HCT116 (cell line): ENCODE measurements around the gene GALNT15. TPM values are rescaled to one million over a fixed set of nuclear protein-coding genes. Genes with fewer than 3 reads are reported as not detected.

Experiments
- ATAC-seq: fragments of 200-7000 bp; cut with Tn5 transposase; 2 replicates; pipeline ENCODE4 v1.9.1; 2020; ENCODE audit warnings: mild to moderate bottlenecking, moderate library complexity
- BruUV-seq: library from RNA; stranded (reverse); fragments of 400-500 nt; replicated peaks from 2 replicates; lab custom pipeline; 2021; lab: Mats Ljungman, UMichigan
- CTCF ChIA-PET: fragments of 300-600 bp; sonication (Branson Sonifier 250); formaldehyde crosslinking; loops from one replicate; lab custom pipeline; 2021; ENCODE audit warnings: antibody characterized with exemption; lab: Charles Lee
- POLR2A ChIA-PET: fragments of 300-600, 350-600 bp; sonication (Branson Sonifier 250); formaldehyde crosslinking; loops from one replicate; lab custom pipeline; 2021; ENCODE audit warnings: antibody characterized with exemption; lab: Charles Lee
- RAD21 ChIA-PET, 2 experiments: fragments of 300-600 bp; sonication (Branson Sonifier 250); formaldehyde crosslinking; loops; one replicate each; lab custom pipeline; 2023; ENCODE audit warnings: low total read pairs in 2 of 2; ENCODE audit not compliant: uncharacterized antibody in 2 of 2, unreplicated experiment in 2 of 2, low non-redundant PET in 1 of 2; lab: Charles Lee
- DNase-seq: peaks from one replicate; pipeline ENCODE4 v3.0.0-alpha.2; 2010; ENCODE audit warnings: low read depth, low spot score
- H2AFZ ChIP-seq: fragments of 200-600 bp; shearing (Covaris generic), sonication (generic); 2 replicates; pipeline ENCODE4 v1.6.1; 2017; ENCODE audit warnings: low read depth, mixed run types, mixed read lengths, antibody characterized with exemption, low read length; ENCODE audit not compliant: poor library complexity, severe bottlenecking
- H3K27ac ChIP-seq: 2 replicates; pipeline ENCODE4 v1.5.1; 2012; ENCODE audit warnings: low read depth, low read length
- H3K27me3 ChIP-seq: fragments of 200-600 bp; sonication (generic); 2 replicates; pipeline ENCODE4 v1.6.1; 2016; ENCODE audit warnings: mixed run types, low read length, mixed read lengths; ENCODE audit not compliant: insufficient read depth
- H3K36me3 ChIP-seq, 2 experiments: fragments of 200-500 bp in 1 of 2; fragments of 200-600 bp in 1 of 2; sonication (Bioruptor generic) in 1 of 2; sonication (generic) in 1 of 2; 2 replicates each; pipeline versions ENCODE4 v1.5.1 to v1.6.1; 2014 to 2016; ENCODE audit warnings: low read length in 2 of 2, inconsistent platforms in 1 of 2, mixed read lengths in 1 of 2, mixed run types in 1 of 2; ENCODE audit not compliant: insufficient read depth in 2 of 2, control insufficient read depth in 1 of 2
- H3K4me1 ChIP-seq, 2 experiments: fragments of 200-600 bp in 1 of 2; sonication (generic) in 1 of 2; 2 replicates each; pipeline versions ENCODE4 v1.5.1 to v1.6.1; 2012 to 2017; ENCODE audit warnings: low read length in 2 of 2, inconsistent platforms in 1 of 2, mild to moderate bottlenecking in 1 of 2, mixed read lengths in 1 of 2, mixed run types in 1 of 2, moderate library complexity in 1 of 2; ENCODE audit not compliant: insufficient read depth in 2 of 2, control insufficient read depth in 1 of 2
- H3K4me2 ChIP-seq: fragments of 200-600 bp; sonication (generic); 2 replicates; pipeline ENCODE4 v1.6.1; 2017; ENCODE audit warnings: mixed run types, low read length, mixed read lengths
- H3K4me3 ChIP-seq, 2 experiments: fragments of 200-600 bp in 1 of 2; sonication (generic) in 1 of 2; replicated peaks in 1 of 2; 2 replicates each; pipeline ENCODE4 v1.5.1; 2011 to 2016; ENCODE audit warnings: low read length in 2 of 2, control low read depth in 1 of 2, low read depth in 1 of 2, mild to moderate bottlenecking in 1 of 2, mixed read lengths in 1 of 2, mixed run types in 1 of 2
- H3K79me2 ChIP-seq: fragments of 200-600 bp; sonication (generic); 2 replicates; pipeline ENCODE4 v1.6.1; 2017; ENCODE audit warnings: mild to moderate bottlenecking, mixed run types, low read length, moderate library complexity, mixed read lengths; ENCODE audit not compliant: insufficient read depth
- H3K9ac ChIP-seq: fragments of 200-600 bp; sonication (generic); 2 replicates; pipeline ENCODE4 v1.6.1; 2016; ENCODE audit warnings: low read length, mixed read lengths
- H3K9me2 ChIP-seq: fragments of 200-600 bp; sonication (generic), shearing (Covaris generic); 2 replicates; pipeline ENCODE4 v1.6.1; 2017; ENCODE audit warnings: mixed run types, mild to moderate bottlenecking, moderate library complexity; ENCODE audit not compliant: insufficient read depth
- H3K9me3 ChIP-seq, 2 experiments: fragments of 200-500 bp in 1 of 2; fragments of 200-600 bp in 1 of 2; sonication (Bioruptor generic) in 1 of 2; sonication (generic) in 1 of 2; 2 replicates each; pipeline ENCODE4 v1.6.1; 2014 to 2017; ENCODE audit warnings: low read length in 2 of 2, mixed read lengths in 2 of 2, inconsistent platforms in 1 of 2, low read depth in 1 of 2, mild to moderate bottlenecking in 1 of 2, mixed run types in 1 of 2, moderate library complexity in 1 of 2; ENCODE audit not compliant: control insufficient read depth in 1 of 2, insufficient read depth in 1 of 2
- H4K20me1 ChIP-seq: fragments of 200-600 bp; sonication (generic), shearing (Covaris generic); 2 replicates; pipeline ENCODE4 v1.6.1; 2017; ENCODE audit warnings: mixed run types, mild to moderate bottlenecking, moderate library complexity; ENCODE audit not compliant: insufficient read depth
- EGR1 ChIP-seq: IDR thresholded peaks from 2 replicates; pipeline ENCODE4 v1.6.1; 2012; ENCODE audit warnings: low read depth
- EZH2phosphoT487 ChIP-seq: fragments of 200-600 bp; IDR thresholded peaks from 2 replicates; pipeline ENCODE4 v1.6.1; 2018; ENCODE audit warnings: antibody characterized with exemption, borderline replicate concordance
- FOSL1 ChIP-seq: IDR thresholded peaks from 2 replicates; pipeline ENCODE4 v1.6.1; 2012; ENCODE audit warnings: low read depth
- JUND ChIP-seq: IDR thresholded peaks from 2 replicates; pipeline ENCODE4 v1.6.1; 2012
- POLR2A ChIP-seq: IDR thresholded peaks from 2 replicates; pipeline ENCODE4 v1.7.0; 2011; ENCODE audit warnings: borderline replicate concordance; ENCODE audit not compliant: insufficient read depth, insufficient read length; ENCODE audit errors: extremely low read depth
- RAD21 ChIP-seq: IDR thresholded peaks from 2 replicates; pipeline ENCODE4 v1.6.1; 2012; ENCODE audit warnings: low read depth, mild to moderate bottlenecking
- SP1 ChIP-seq: IDR thresholded peaks from 2 replicates; pipeline ENCODE4 v1.6.1; 2012; ENCODE audit warnings: low read depth
- TCF7L2 ChIP-seq: IDR thresholded peaks from 2 replicates; pipeline ENCODE4 v1.7.0; 2011; ENCODE audit warnings: borderline replicate concordance, inconsistent platforms; ENCODE audit not compliant: insufficient read depth, insufficient read length; ENCODE audit errors: extremely low read depth
- ZFX ChIP-seq: fragments of 450-650 bp; IDR thresholded peaks from 2 replicates; pipeline ENCODE4 v1.6.1; 2017
- intact Hi-C: fragments of 100-400 bp; cut with micrococcal nuclease; formaldehyde crosslinking; loops from 2 replicates; pipeline ENCODE4 v1.10.0; 2022
- total RNA-seq: library from RNA; stranded (reverse); gene quantifications from one replicate; pipeline ENCODE4 v1.2.1, GENCODE V29; 2021; ENCODE audit not compliant: unreplicated experiment
- TF ChIP-seq, protein P1 (sequence below): IDR thresholded peaks from 2 replicates; pipeline ENCODE4 v1.6.1; 2012
- TF ChIP-seq, protein P2 (sequence below): IDR thresholded peaks from 2 replicates; pipeline ENCODE4 v1.6.1; 2012

GALNT15 gene
- total RNA-seq, 1 experiment from 2014 or later = 0.05 TPM

DNA sequence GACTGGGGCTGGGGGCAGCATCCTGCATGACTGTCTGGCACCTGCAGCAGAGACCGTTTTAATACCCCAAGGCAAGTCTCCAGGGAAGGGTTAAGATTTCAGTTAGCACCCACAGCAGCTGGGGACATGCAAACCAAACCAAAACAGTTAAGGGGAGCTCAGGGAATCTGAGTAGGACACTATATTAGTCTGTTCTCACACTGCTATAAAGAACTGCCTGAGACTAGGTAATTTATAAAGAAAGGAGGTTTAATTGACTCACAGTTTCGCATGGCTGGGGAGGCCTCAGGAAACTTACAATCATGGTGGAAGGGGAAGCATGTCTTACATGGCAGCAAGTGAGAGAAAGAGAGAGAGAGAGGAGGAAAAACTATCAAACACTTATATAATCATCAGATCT, 25.3 kb downstream of the GALNT15 start:
- Histone ChIP-seq H3K27ac (no peak overlapping the region), H3K4me2 (no peak overlapping the region), H3K4me1 (peaks cover 0 to 6% of the 10 kb centered on the region in 2 experiments; a peak in 2 of 4 replicates), H3K27me3 (no peaks in the 10 kb centered on the region), H3K79me2 (no peaks in the 10 kb centered on the region), H4K20me1 (no peaks in the 10 kb centered on the region), H3K4me3 (no peak overlapping the region), H2AFZ (no peak overlapping the region), H3K36me3 (no peaks in the 10 kb centered on the region), H3K9me2 (no peaks in the 10 kb centered on the region), H3K9me3 (no peaks in the 10 kb centered on the region), H3K9ac (no peak overlapping the region)
- TF ChIP-seq EZH2phosphoT487 (no peak), FOSL1 (no peak), RAD21 (no peak), EGR1 (no peak), SP1 (no peak), POLR2A (no peak), JUND (no peak), ZFX (no peak), TCF7L2 (no peak)
- TF ChIP-seq, protein P1, sequence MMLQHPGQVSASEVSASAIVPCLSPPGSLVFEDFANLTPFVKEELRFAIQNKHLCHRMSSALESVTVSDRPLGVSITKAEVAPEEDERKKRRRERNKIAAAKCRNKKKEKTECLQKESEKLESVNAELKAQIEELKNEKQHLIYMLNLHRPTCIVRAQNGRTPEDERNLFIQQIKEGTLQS = no peak
- TF ChIP-seq, protein P2, sequence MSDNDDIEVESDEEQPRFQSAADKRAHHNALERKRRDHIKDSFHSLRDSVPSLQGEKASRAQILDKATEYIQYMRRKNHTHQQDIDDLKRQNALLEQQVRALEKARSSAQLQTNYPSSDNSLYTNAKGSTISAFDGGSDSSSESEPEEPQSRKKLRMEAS = no peak
- ChIA-PET RAD21 (no interaction called here), CTCF (no interaction called here), POLR2A (no interaction called here)
- no TSS peak for BruUV-seq
- DNase-seq = no peak
- intact Hi-C loops = no loop called here
- ATAC-seq = no peak

DNA sequence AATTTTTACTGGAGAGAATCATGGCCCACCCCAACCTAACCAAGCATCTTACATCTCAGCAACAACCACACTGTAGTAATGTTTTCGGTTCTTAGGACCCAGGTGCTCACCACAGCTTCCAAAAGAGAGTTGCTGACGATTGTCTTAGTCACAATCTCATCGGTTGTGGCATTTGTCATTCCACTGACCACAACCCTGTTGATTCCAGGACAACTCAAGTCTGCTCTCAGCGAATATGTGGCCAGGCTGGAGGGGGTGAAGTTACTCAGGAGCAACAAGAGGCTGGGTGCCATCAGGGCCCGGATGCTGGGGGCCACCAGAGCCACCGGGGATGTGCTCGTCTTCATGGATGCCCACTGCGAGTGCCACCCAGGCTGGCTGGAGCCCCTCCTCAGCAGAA, 25.9 kb downstream of the GALNT15 start:
- BruUV-seq = no TSS peak
- Histone ChIP-seq H4K20me1 (no peaks in the 10 kb centered on the region), H3K4me2 (no peak overlapping the region), H3K9me2 (no peaks in the 10 kb centered on the region)
- ATAC-seq = no peak; the same call in 1 of the 2 replicates
- TF ChIP-seq RAD21 = no peak
- peak; percentile 46; the same call in 1 of the 2 replicates for TF ChIP-seq FOSL1
- TF ChIP-seq, all 23 proteins: peak for 1
- DNase-seq = no peak
- Histone ChIP-seq H3K4me1 (peaks cover 0 to 6% of the 10 kb centered on the region in 2 experiments; a peak in 2 of 4 replicates), H3K9ac (no peak overlapping the region), H3K27me3 (peaks cover 1% of the 10 kb centered on the region; the same call in 1 of the 2 replicates), H3K9me3 (no peaks in the 10 kb centered on the region), H3K4me3 (no peak overlapping the region), H3K79me2 (no peaks in the 10 kb centered on the region), H3K36me3 (no peaks in the 10 kb centered on the region), H3K27ac (no peak overlapping the region), H2AFZ (no peak overlapping the region)
- ChIA-PET RAD21 (no interaction called here), POLR2A (no interaction called here), CTCF (no interaction called here)
- intact Hi-C loops = no loop called here
